A549 (cell line): Measurements from ENCODE around the gene EFCAB11. TPM values are rescaled to one million over a fixed set of nuclear protein-coding genes. Genes with fewer than 3 reads are reported as not detected.
A peak's percentile ranks its signal among the peaks of the same experiment; 100 is the strongest.

ENCODE experiments used
- ATAC-seq, 2 experiments: fragments of 200-7000 bp in 1 of 2; fragments of >200 bp in 1 of 2; cut with Nextera tagmentation in 1 of 2; cut with Tn5 transposase in 1 of 2; 3 replicates each; pipeline versions ENCODE4 v1.8.0 to v1.9.1; 2018 to 2020; ENCODE audit warnings: mild to moderate bottlenecking in 1 of 2, moderate library complexity in 1 of 2
- CTCF ChIA-PET: fragments of 300-600 bp; sonication (Branson Sonifier 250); formaldehyde crosslinking; extraction: SDS; loops from one replicate; lab custom pipeline; 2021; ENCODE audit warnings: antibody characterized with exemption, inconsistent platforms; lab: Yijun Ruan, JAX
- POLR2A ChIA-PET: fragments of 350-600 bp; formaldehyde crosslinking; extraction: SDS; loops from one replicate; lab custom pipeline; 2021; ENCODE audit warnings: antibody characterized with exemption, inconsistent platforms; lab: Yijun Ruan, JAX
- DNase-seq, 2 experiments: peaks; one replicate each; pipeline versions ENCODE4 v3.0.0 to v3.0.0-alpha.2; 2011 to 2016; ENCODE audit warnings: low read depth in 1 of 2, low spot score in 1 of 2
- FAIRE-seq: peaks from 2 replicates; lab custom pipeline; 2011; peaks lifted over from hg19 to GRCh38; lab: Jason Lieb, UNC
- H3K27ac ChIP-seq, 2 experiments: fragments of >200 bp; sonication (Bioruptor Twin); formaldehyde crosslinking; 3 replicates each; pipeline ENCODE4 v1.5.1; 2016 to 2017
- H3K4me1 ChIP-seq: fragments of >200 bp; sonication (Bioruptor Twin); formaldehyde crosslinking; 3 replicates; pipeline ENCODE4 v1.6.1; 2016
- H3K4me2 ChIP-seq: fragments of >200 bp; sonication (Bioruptor Twin); formaldehyde crosslinking; 3 replicates; pipeline ENCODE4 v1.6.1; 2016
- H3K4me3 ChIP-seq: fragments of >200 bp; sonication (Bioruptor Twin); formaldehyde crosslinking; 3 replicates; pipeline ENCODE4 v1.5.1; 2016
- H3K9me3 ChIP-seq: fragments of >200 bp; sonication (Bioruptor Twin); formaldehyde crosslinking; 3 replicates; pipeline ENCODE4 v1.6.1; 2016
- ATOH8 ChIP-seq: fragments of 250-450 bp; sonication (Bioruptor Pico); IDR thresholded peaks from 2 replicates; pipeline ENCODE4 v1.5.0; 2020; ENCODE audit warnings: low read depth, mild to moderate bottlenecking, moderate library complexity
- BHLHE40 ChIP-seq: IDR thresholded peaks from 2 replicates; pipeline ENCODE4 v1.6.1; 2012; ENCODE audit warnings: low read depth, low read length, inconsistent platforms
- CBX2 ChIP-seq: fragments of 200-600 bp; sonication (generic); IDR thresholded peaks from 2 replicates; pipeline ENCODE4 v1.6.1; 2016; ENCODE audit warnings: low read depth, mild to moderate bottlenecking, borderline replicate concordance
- CBX8 ChIP-seq: fragments of 200-600 bp; sonication (generic); IDR thresholded peaks from 2 replicates; pipeline ENCODE4 v1.6.1; 2016
- CEBPB ChIP-seq, 2 experiments: fragments of >200 bp in 1 of 2; sonication (Bioruptor Twin) in 1 of 2; formaldehyde crosslinking in 1 of 2; IDR thresholded peaks; 2 replicates each; pipeline ENCODE4 v1.6.1; 2012 to 2016
- CTCF ChIP-seq: fragments of >200 bp; sonication (Bioruptor Twin); formaldehyde crosslinking; IDR thresholded peaks from 3 replicates; pipeline ENCODE4 v1.5.1; 2016
- EHF ChIP-seq: fragments of 250-450 bp; sonication (Bioruptor Pico); IDR thresholded peaks from 2 replicates; pipeline ENCODE4 v1.5.0; 2020; ENCODE audit warnings: mild to moderate bottlenecking
- ESRRA ChIP-seq: fragments of 150-350 bp; IDR thresholded peaks from 2 replicates; pipeline ENCODE4 v1.6.1; 2014; ENCODE audit warnings: mild to moderate bottlenecking, low read length, borderline replicate concordance
- HEYL ChIP-seq: fragments of 250-450 bp; sonication (Bioruptor Pico); IDR thresholded peaks from 2 replicates; pipeline ENCODE4 v1.8.0; 2021; ENCODE audit warnings: mild to moderate bottlenecking, moderate library complexity
- HOXB13 ChIP-seq: fragments of 250-450 bp; sonication (Bioruptor Pico); IDR thresholded peaks from 2 replicates; pipeline ENCODE4 v1.5.0; 2020; ENCODE audit warnings: low read depth, mild to moderate bottlenecking, moderate library complexity
- HOXB5 ChIP-seq: fragments of 250-450 bp; sonication (Bioruptor Pico); IDR thresholded peaks from 2 replicates; pipeline ENCODE4 v1.5.0; 2020; ENCODE audit warnings: mild to moderate bottlenecking, moderate library complexity
- JUN ChIP-seq, 2 experiments: fragments of >200 bp; sonication (Bioruptor Twin); formaldehyde crosslinking; IDR thresholded peaks; 2 replicates in 1 of 2; 3 replicates in 1 of 2; pipeline ENCODE4 v1.6.1; 2016 to 2017
- JUNB ChIP-seq: fragments of >200 bp; sonication (Bioruptor Twin); formaldehyde crosslinking; IDR thresholded peaks from 2 replicates; pipeline ENCODE4 v1.6.1; 2016
- MYC ChIP-seq: IDR thresholded peaks from 2 replicates; pipeline ENCODE4 v1.6.1; 2012; ENCODE audit warnings: mild to moderate bottlenecking, inconsistent platforms, low read length, improper control_type of control experiment, borderline replicate concordance
- PBX3 ChIP-seq: IDR thresholded peaks from 2 replicates; pipeline ENCODE4 v1.6.1; 2012
- PHF8 ChIP-seq: fragments of 200-600 bp; sonication (generic); IDR thresholded peaks from 2 replicates; pipeline ENCODE4 v1.6.1; 2016; ENCODE audit warnings: low read depth, mild to moderate bottlenecking, antibody characterized with exemption, moderate library complexity, borderline replicate concordance
- POLR2A ChIP-seq: IDR thresholded peaks from 2 replicates; pipeline ENCODE4 v1.6.1; 2012; ENCODE audit warnings: mild to moderate bottlenecking, low read length
- RARB ChIP-seq: fragments of 250-450 bp; sonication (Bioruptor Pico); IDR thresholded peaks from 2 replicates; pipeline ENCODE4 v1.8.0; 2021; ENCODE audit warnings: mild to moderate bottlenecking, moderate library complexity
- RFX5 ChIP-seq: fragments of 450-650 bp; IDR thresholded peaks from 2 replicates; pipeline ENCODE4 v1.7.1; 2014; ENCODE audit warnings: antibody characterized with exemption, mild to moderate bottlenecking, moderate library complexity
- RNF2 ChIP-seq: fragments of 200-600 bp; sonication (generic); IDR thresholded peaks from 2 replicates; pipeline ENCODE4 v1.6.1; 2016; ENCODE audit warnings: low read depth, mild to moderate bottlenecking, antibody characterized with exemption, moderate library complexity, borderline replicate concordance
- SMC3 ChIP-seq: fragments of >200 bp; sonication (Bioruptor Twin); formaldehyde crosslinking; IDR thresholded peaks from 3 replicates; pipeline ENCODE4 v1.6.1; 2018; ENCODE audit warnings: inconsistent platforms
- TP53 ChIP-seq: fragments of 250-450 bp; sonication (Bioruptor Pico); IDR thresholded peaks from 2 replicates; pipeline ENCODE4 v1.5.0; 2021; ENCODE audit warnings: mild to moderate bottlenecking, moderate library complexity
- ZC3H11A ChIP-seq: fragments of 450-650 bp; IDR thresholded peaks from 2 replicates; pipeline ENCODE4 v1.6.1; 2014; ENCODE audit warnings: antibody characterized with exemption, mild to moderate bottlenecking
- WGBS: methylation state at CpG from one replicate; pipeline ENCODE4 v1.1.6; 2017; ENCODE audit errors: missing lambda C conversion rate; 5-methylcytosine and 5-hydroxymethylcytosine counted together
- polyA minus RNA-seq: library from RNA; depleted of rRNA, polyadenylated mRNA; stranded (reverse); fragments of >200 nt; gene quantifications from 2 replicates; pipeline ENCODE4 v1.2.3, GENCODE V29; 2011; rRNA and poly(A)+ RNA removed
- polyA plus RNA-seq, 4 experiments: library from polyadenylated mRNA; depleted of rRNA in 3 of 4; stranded (reverse); fragments of >200 nt; fragmentation: RNase III in 1 of 4; extraction: RNeasy Plus Mini Kit Qiagen cat#74134 plus additional on column Dnase treatment in 1 of 4; gene quantifications; 2 replicates in 3 of 4; 3 replicates in 1 of 4; pipeline ENCODE4 v1.2.3, GENCODE V29; 2011 to 2017
- TF ChIP-seq, protein P1 (sequence below): IDR thresholded peaks from 2 replicates; pipeline ENCODE4 v1.6.1; 2012

Gene EFCAB11
- polyA plus RNA-seq (2011; rRNA removed) (10.8 and 18.8 TPM in 2 replicates), polyA plus RNA-seq (2017; fragmentation: RNase III; extraction: RNeasy Plus Mini Kit Qiagen cat#74134 plus additional on column Dnase treatment) (16.7 to 19.6 TPM (median 19.2 TPM) in 3 replicates), polyA minus RNA-seq (2.1 and 4.0 TPM in 2 replicates)
- polyA plus RNA-seq (2012; cell fraction: cytosol; rRNA removed) = 4.6 and 6.3 TPM in 2 replicates
- polyA plus RNA-seq (2012; cell fraction: nucleus; rRNA removed) = 1.4 and 3.4 TPM in 2 replicates

- H3K27ac ChIP-seq = peak within 1 kb of the TSS; percentile 88 to 93
- 36% methylated on average over 43 of the region's 44 CpGs for WGBS
- FAIRE-seq (no peak), DNase-seq (peak; percentile 83 to 97), ATAC-seq (peak; percentile 80 to 91)
- ChIA-PET CTCF (interaction anchor here (0.9 to 12.2 kb wide), 6 partner anchors 13 to 927 kb away, joined by 3 to 83 read pairs (median 5); no protein-coding TSS in a partner anchor), POLR2A (no interaction called here)
- TF ChIP-seq, protein P1, sequence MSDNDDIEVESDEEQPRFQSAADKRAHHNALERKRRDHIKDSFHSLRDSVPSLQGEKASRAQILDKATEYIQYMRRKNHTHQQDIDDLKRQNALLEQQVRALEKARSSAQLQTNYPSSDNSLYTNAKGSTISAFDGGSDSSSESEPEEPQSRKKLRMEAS = peak; percentile 43; the same call in 1 of the 2 replicates
- TF ChIP-seq HOXB5 (CRISPR knock-in tag) (no peak), PHF8 (no peak), CTCF (0 out of 3 replicates have a peak, but pooled peaks have one; percentile 9), POLR2A (peak; percentile 56), HOXB13 (no peak), ATOH8 (CRISPR knock-in tag) (no peak), PBX3 (peak; percentile 95), JUN (IDR thresholded peaks at IDR 0.05) (peak in 1 of 2 experiments; percentile 55; a peak in 1 of 5 replicates), JUNB (no peak), CEBPB (IDR thresholded peaks at IDR 0.05) (no peak), RARB (CRISPR knock-in tag) (no peak), ZC3H11A (no peak), CBX2 (no peak), CBX8 (no peak), ESRRA (no peak), SMC3 (no peak), RFX5 (peak; percentile 24; the same call in 1 of the 2 replicates), EHF (no peak)
- H3K4me2 ChIP-seq = peak within 1 kb of the TSS; percentile 80
- peaks cover 14% of the 10 kb centered on the region for H3K4me1 ChIP-seq
- H3K9me3 ChIP-seq = no peaks in the 10 kb centered on the region
- peak within 1 kb of the TSS; percentile 89 for H3K4me3 ChIP-seq
Observed at GRCh38 chr14:89954070-89955021, at the start of gene EFCAB11. EFCAB11 (minus strand) TSS chr14:89954730; CDS start chr14:89954660, 70 bp downstream.

- WGBS = 69% methylated on average over 6 of the region's 6 CpGs
Observed at GRCh38 chr14:90003526-90004307, 49.2 kb upstream of the EFCAB11 start.

More at GRCh38 chr14:90003526-90004307, 49.2 kb upstream of the EFCAB11 start:
- FAIRE-seq = no peak
- Histone ChIP-seq H3K4me1 (no peaks in the 10 kb centered on the region), H3K4me3 (no peak overlapping the region), H3K9me3 (no peaks in the 10 kb centered on the region), H3K27ac (no peak overlapping the region), H3K4me2 (no peak overlapping the region)
- TF ChIP-seq TP53 (CRISPR knock-in tag) = no peak
- TF ChIP-seq RNF2 = no peak
- no peak for TF ChIP-seq BHLHE40
- TF ChIP-seq HEYL (CRISPR knock-in tag) = no peak
- no peak for TF ChIP-seq MYC
- ATAC-seq = no peak
- CTCF ChIA-PET = interaction anchor here (3.0 kb wide), 1 partner anchor 31 kb away, joined by 13 read pairs; no protein-coding TSS in a partner anchor
- POLR2A ChIA-PET = no interaction called here
- no peak for DNase-seq
